NCI-H2081 (cell line): ENCODE measurements around the gene TUT4.
"Not testable (repeated sequence)": the region's sequence is repeated elsewhere in the genome, so short reads cannot be mapped to it uniquely, and the experiment has no call there.

Source experiments
- DNase-seq, 2 experiments: peaks; one replicate each; lab custom pipeline; 2025; lab: John Stamatoyannopoulos, UW

Gene TUT4

DNA sequence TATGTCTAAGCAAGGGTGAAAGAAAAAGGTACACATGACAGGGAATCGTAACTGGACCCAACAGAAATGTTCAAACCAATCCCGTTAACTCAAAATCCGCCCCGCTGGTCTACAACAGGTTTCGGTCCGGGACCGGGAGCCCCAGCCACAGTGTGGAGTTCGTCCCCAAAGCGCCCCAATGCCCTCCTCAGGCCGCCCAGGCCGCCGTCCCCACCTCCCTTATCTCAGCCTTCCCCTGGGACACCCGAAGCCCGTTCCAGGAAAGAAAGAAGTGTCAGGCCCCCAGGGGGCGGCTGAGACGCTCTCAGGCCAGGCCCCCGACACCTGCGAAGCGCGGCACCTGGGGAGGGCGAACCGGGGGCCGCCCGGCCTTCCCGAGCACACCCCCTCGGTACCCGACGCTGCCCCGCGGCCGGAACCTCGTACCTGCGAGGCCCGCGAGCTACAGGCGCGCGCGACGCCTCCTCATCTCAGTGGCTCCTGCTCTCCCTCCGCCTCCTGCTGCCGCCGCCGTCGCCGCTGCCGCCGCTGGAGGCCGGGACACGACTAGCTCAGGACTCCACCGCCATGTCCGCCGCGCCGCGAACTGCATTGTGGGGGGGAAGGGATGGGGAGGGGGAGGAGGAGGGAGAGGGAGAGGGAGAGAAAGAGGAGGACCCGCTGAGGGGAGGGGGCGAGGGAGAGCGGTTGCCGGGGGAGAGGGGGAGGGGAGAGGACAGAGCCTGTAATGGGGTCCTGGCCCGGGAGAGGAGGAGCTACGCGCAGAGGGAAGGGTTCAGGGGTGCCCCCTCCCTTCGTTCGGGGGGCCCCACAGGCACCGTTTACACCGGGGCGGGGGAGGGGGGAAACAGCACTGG is at the start of gene TUT4:
Gene TUT4 (minus strand): TSS at position 588 of the 857 bp plus-strand sequence. CDS start 26,812 bp downstream, outside the sequence.
- peak; percentile 83 to 90 for DNase-seq

DNA sequence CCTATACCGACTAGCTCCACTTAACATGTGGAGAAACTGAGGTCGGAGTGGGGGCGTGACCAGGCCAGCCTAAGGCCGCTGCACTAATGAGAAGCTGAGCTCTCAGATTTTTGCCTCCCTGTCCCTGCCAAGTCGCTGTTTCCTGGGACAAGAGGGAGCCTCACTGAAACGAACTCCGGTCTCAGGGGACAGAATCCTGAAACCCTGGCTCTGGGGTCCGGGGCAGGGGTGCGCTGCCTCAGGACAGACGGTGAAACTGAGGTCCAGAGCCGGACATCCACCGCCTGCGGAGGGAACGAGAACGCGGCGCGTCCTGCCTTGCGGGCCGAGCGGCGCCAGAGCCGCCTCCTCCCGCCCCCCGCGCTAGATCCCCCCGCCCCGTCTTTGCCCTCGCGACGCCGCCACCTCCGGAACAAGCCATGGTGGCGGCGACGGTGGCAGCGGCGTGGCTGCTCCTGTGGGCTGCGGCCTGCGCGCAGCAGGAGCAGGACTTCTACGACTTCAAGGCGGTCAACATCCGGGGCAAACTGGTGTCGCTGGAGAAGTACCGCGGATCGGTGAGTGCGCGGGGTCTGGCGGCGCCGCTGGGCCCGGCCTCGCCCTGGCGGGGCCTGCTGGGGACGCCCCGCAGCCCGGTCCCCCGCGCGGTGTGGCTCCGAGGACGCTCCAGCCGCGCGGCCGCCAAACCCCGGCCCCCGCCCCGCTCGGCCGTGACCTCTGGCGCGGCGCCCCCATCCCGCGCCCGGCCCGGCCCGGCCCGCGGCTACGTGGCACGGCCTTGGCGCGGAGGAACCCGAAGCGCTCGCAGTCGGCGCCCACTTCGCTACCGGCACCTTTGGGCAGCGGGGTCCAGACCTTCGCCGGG is 49.3 kb upstream of the TUT4 start, which contains the start of gene GPX7:
Gene GPX7 (plus strand): TSS at position 381 of the 865 bp plus-strand sequence. CDS start 39 bp downstream, at position 420.
- DNase-seq = peak; percentile 9 to 40

DNA sequence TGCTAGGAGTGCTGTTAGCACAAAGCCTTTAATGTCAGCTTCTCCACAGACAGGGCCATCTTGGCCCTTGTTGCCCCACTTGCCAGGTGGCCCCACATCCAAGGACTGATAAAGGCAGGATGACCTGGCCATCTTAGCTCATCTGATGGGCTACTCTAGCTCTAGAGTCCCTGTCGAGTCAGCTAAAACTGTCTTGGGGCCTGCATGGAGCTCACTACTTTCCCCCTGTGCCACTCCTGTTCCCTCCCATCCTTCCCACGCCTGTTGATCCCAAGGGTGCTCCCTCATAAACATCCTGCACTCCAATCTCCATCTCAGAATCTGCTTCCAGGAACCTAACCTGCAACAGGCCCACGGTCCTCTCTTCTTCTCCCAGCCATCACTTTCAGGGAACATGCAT is 48.6 kb upstream of the TUT4 start:
- no peak for DNase-seq

DNA sequence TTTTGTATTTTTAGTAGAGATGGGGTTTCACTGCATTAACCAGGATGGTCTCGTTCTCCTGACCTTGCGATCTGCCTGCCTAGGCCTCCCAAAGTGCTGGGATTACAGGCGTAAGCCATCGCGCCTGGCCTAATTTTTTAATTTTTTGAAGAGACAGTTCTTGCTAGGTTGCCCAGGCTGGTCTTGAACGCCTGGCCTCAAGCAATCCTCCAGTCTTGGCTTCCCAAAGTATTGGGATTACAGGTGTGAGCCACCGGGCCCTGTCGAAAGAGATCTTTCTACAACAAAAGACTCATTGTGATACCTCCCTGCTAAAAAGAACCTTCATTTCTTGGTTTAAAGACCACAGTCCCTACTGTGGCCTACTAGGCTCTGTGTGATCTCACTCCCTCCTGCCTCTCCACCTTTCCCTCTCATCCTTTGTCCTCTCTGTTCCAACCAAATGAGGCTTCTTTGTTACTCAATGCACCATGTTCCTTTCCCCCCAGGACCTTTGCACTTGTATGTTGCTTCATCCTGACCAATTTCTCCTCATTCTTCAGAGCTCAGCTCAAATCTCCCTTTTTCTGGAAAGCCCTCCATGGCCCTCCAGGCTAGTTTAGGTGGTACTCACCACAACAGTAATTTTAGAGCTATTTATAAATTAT is 47.8 kb upstream of the TUT4 start:
- no peak for DNase-seq

DNA sequence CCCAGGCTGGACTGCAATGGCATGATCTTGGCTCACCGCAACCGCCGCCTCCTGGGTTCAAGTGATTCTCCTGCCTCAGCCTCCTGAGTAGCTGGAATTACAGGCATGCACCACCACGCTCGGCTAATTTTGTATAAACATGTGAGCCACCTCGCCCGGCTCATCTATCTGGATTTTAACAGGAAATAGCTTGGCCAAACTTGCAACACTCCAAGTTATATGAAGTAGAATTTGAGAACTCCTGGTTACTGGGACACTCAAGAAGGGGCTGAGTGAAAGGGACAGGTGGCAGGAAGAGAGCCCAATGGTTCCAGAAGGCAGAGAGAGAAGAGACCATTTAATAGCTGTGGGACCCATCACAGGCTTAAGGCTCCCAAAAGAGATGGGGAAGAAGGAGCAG is 46.3 kb upstream of the TUT4 start:
- DNase-seq = no peak

- DNase-seq = no peak
Observed at GRCh38 chr1:52598729-52599128, 45.8 kb upstream of the TUT4 start.

DNA sequence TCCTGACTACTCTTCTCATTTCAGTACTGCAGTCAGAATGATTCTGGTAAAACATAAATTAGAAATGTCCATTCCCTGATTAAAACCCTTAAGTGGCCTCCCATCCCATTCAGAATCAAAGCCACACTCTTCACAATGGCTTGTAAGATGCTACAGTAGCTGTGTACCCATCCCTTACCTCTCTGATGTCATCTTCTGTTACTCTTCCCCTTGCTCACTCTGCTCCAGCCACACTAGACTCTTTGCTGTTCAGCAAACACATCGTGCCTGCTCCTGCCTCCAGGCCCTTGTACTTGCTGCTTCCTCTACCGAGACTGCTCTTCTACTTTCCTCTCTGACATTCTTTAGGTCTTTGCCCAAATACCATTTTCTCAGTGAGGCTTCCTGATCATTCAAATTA is 45.0 kb upstream of the TUT4 start:
- DNase-seq = no peak

GRCh38 chr1:52595061-52595460 is 42.2 kb upstream of the TUT4 start:
- no peak for DNase-seq

GRCh38 chr1:52593495-52593894 is 40.6 kb upstream of the TUT4 start:
- DNase-seq = no peak

DNA sequence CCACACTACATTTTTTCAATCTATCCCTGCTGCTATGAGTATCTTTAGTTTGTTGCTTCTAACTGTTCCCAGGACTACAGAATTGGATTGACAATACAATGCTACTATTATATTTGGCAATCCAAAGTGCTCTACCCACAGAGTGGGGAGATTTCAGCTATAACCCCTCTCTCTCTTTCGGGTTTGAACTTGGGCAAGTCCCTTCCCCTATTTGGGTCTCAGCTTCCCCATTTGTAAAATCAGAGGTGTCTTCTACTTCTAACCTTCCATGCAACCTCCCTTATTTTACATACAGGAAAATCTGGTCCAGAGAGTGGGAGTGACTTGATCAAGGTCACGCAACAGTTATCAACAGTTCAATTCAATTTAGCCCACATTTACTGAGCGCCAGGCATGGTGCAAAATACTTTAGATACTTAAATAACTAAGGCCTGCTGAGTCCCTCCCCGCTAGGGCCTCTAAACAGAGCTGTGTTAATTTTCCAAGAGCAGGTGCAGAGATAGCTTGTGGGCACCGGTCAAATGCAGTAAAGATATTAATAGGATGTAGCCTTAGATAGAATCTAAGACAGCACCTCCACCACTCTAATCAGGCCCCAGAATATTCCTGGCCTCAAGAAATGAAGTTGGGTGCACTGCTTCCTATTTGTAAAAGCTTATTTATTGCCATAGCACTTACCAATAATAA is 39.9 kb upstream of the TUT4 start:
- no peak for DNase-seq

DNA sequence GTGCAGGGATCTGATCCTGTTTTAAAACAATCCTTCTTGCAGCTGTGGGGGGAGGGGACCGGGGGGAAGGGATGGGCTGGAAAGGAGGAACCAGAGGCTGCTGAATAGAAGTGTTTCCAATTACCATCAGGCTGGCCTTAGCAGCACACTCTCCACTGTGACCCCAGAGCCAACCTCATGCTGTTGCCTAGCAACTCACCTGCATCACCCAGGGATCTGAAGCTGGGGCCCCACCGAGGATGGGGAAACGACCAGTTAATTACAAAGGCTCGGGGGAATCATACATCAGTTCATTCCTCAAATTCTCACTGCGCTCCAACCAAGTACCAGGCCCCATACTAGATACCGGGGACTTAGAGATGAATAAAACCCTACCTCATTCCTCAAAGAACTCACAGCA is 37.4 kb upstream of the TUT4 start:
- DNase-seq = no peak

- no peak for DNase-seq
Observed at GRCh38 chr1:52588535-52588934, 35.6 kb upstream of the TUT4 start.

GRCh38 chr1:52588027-52588426 is 35.1 kb upstream of the TUT4 start:
- DNase-seq = no peak

DNA sequence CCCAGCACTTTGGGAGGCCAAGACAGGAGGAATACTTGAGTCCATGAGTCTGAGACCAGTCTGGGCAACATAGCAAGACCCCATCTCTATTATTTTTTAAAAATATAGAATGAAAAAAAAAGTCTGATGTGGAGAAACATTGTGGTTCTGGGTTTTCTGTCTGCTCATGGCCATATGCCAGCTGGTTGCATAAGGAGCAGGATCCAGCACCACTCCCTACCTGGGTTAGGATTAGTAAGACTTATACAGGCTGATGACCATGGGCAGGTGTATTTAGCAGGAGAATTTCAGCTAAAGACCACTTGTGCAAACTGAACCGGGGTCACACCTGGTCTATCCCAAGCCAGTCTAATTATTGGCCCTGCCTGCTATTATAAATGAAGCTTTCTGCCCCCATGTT is 32.6 kb upstream of the TUT4 start:
- DNase-seq = no peak

DNA sequence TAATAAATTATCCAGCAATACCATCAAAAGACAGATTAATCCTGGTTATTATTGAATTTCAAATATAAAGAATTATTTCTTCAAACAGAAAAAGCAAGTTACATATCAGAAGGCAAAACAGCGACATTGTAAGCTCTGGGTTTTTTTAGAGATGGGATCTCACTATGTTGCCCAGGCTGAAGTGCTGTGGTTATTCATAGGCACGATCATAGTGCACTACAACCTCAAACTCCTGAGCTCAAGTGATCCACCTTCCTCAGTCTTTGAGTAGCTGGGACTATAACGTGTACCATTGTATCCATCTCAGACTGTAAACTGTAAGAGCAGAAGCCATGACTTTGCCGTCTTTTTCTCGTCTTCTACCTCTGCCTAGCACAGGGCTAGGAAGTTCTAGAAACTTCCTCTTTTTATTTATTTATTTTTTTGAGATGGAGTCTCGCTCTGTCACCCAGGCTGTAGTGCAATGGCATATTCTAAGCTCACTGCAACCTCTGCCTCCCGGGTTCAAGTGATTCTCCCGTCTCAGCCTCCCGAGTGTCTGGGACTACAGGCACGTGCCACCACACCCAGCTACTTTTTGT is 29.3 kb upstream of the TUT4 start:
- no peak for DNase-seq

- no peak for DNase-seq
Observed at GRCh38 chr1:52580283-52580682, 27.4 kb upstream of the TUT4 start.

GRCh38 chr1:52579415-52579814 is 26.5 kb upstream of the TUT4 start:
- DNase-seq = no peak

DNA sequence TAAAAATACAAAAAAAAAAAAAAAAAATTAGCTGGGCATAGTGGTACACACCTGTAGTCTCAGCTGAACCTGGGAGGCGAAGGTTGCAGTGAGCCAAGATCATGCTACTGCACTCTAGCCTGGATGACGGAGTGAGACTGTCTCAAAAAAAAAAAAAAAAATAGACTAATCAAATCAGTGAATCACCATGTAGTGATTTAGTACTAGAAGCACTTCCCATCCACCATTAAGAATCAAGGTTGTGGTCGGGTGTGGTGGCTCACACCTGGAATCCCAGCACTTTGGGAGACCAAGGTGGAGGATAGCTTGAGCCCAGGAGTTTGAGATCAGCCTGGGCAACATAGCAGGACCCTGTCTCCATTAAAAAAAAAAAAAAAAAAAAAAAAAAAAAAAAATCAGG is 25.2 kb upstream of the TUT4 start:
- DNase-seq = not testable (repeated sequence)

DNA sequence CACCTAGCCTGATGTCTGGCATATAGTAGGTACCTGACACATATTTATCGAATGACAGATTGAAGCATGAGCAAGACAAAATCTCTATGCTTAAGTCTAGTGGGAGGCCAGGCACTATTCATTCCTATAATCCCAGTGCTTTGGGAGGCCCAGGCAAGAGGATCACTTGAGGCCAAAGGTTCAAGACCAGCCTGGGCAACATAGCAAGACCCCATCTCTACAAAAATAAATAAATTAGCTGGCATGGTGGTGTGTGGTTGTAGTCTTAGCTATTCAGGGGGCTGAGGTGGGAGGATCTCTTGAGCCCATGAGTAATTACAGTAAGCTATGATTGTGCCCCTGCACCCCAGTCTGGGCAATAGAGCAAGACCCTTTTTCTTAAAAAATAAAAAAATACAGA is 23.2 kb upstream of the TUT4 start:
- DNase-seq = no peak

DNA sequence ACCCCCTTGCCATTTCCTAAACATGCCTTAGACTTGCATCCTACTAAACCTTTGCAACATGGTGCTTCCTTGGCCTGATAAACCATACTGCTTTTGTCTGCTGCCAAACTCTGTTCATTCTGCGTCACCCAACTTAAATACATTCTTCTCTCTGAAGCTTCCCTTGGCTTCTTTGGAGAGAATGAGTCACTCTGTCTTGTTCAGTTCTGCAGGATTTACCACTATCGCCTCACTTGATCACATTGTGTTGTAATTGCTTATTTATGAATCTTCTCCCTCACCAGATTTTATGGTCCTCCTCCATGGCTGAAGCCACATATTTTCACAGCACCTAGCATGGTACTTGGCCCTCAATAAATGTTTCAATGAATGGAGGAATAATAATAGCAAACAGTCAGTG is 21.7 kb upstream of the TUT4 start:
- no peak for DNase-seq

DNA sequence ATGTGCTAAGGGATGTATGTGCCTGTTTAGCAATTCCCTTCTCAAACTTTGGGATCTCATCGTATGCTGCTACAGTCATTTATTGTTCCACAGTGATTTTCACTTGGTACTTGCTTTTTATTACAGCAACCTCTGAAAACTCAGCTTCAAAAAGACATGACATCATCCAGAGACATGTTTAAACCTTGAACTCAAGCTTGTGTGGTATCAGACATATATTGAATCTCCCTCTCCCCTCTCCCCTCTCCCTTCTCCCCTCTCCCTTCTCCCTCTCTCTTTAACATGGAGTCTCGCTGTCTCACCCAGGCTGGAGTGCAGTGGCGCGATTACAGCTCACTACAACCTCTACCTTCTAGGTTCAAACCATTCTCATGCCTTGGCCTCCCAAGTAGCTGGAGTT is 19.5 kb upstream of the TUT4 start:
- DNase-seq = no peak

DNA sequence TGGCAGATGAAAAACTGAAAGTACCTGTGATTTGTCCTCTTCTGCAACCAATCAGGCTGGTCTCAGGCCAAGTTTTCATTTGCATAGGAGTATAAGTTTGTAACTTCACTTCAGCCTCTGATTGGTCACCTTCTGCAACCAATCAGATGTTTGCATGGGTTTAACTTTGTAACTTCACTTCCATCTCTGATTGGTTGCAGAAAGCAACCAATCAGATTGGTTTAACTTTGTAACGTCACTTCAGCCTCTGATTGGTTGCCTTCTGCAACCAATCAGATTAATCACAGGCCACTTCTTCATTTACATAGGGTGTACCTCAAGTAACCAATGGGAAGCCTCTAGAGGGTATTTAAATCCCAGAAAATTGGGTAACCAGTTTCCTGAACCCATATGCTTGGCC is 18.9 kb upstream of the TUT4 start:
- no peak for DNase-seq
